Measurements from ENCODE around the gene PCDHB5. TPM values are rescaled to one million over a fixed set of nuclear protein-coding genes. Genes with fewer than 3 reads are reported as not detected.
A peak's percentile ranks its signal among the peaks of the same experiment; 100 is the strongest.
"Not testable (repeated sequence)": the region's sequence is repeated elsewhere in the genome, so short reads cannot be mapped to it uniquely, and the experiment has no call there.

Gene PCDHB5
- polyA plus RNA-seq, 1 donor: 7.5 TPM

GRCh38 chr5:141150993-141151325 is 16.0 kb downstream of the PCDHB5 start:
- no peak for DNase-seq

GRCh38 chr5:141151632-141152031 is 16.6 kb downstream of the PCDHB5 start:
- DNase-seq: not testable (repeated sequence)

- DNase-seq: not testable (repeated sequence)
These were observed 17.1 kb downstream of the PCDHB5 start for GRCh38 chr5:141152096-141152495.

- DNase-seq: no peak
These were observed 20.8 kb downstream of the PCDHB5 start for GRCh38 chr5:141155540-141156374.

GRCh38 chr5:141157356-141157755 is 22.4 kb downstream of the PCDHB5 start:
- DNase-seq: not testable (repeated sequence)

- not testable (repeated sequence) for DNase-seq
These were observed 22.9 kb downstream of the PCDHB5 start for GRCh38 chr5:141157901-141158300.

- peak; percentile 47 for DNase-seq
These were observed 37.6 kb downstream of the PCDHB5 start, which contains the start of gene PCDHB7 for GRCh38 chr5:141172381-141173204. TSS of gene PCDHB7 (plus strand) at chr5:141172644. CDS start at chr5:141172836, 192 bp downstream.

- not testable (repeated sequence) for DNase-seq
These were observed 39.5 kb downstream of the PCDHB5 start for GRCh38 chr5:141174291-141175104.

- no peak for DNase-seq
These were observed 40.9 kb downstream of the PCDHB5 start for GRCh38 chr5:141175933-141176332.

GRCh38 chr5:141177577-141178191 is 42.7 kb downstream of the PCDHB5 start, which contains the start of gene PCDHB8:
TSS of gene PCDHB8 (plus strand) at chr5:141177790. CDS start at chr5:141178035, 245 bp downstream.
- DNase-seq: not testable (repeated sequence)

- not testable (repeated sequence) for DNase-seq
These were observed 44.4 kb downstream of the PCDHB5 start for GRCh38 chr5:141179371-141179770.

GRCh38 chr5:141179876-141180275 is 44.9 kb downstream of the PCDHB5 start:
- not testable (repeated sequence) for DNase-seq

GRCh38 chr5:141180313-141180712 is 45.3 kb downstream of the PCDHB5 start:
- no peak for DNase-seq

GRCh38 chr5:141182248-141182647 is 47.2 kb downstream of the PCDHB5 start, which contains the start of gene PCDHB16:
TSS of gene PCDHB16 (plus strand) at chr5:141182387. CDS start at chr5:141182560, 173 bp downstream.
- DNase-seq: no peak

- DNase-seq: not testable (repeated sequence)
These were observed 49.3 kb downstream of the PCDHB5 start for GRCh38 chr5:141184117-141184855.

GRCh38 chr5:141186897-141187512 is 52.0 kb downstream of the PCDHB5 start, which contains the start of gene PCDHB9:
TSS of gene PCDHB9 (plus strand) at chr5:141187161. CDS start at chr5:141187319, 158 bp downstream.
- DNase-seq: no peak
